OCI-LY3 (cell line): Measurements from ENCODE around the gene PACSIN2.

Source experiments
- EZH2phosphoT487 ChIP-seq: fragments of 200-600 bp; shearing (Covaris generic); IDR thresholded peaks from 2 replicates; pipeline ENCODE4 v1.6.1; 2018; ENCODE audit warnings: antibody characterized with exemption, mixed run types, low read depth
- TF ChIP-seq, protein P1 (sequence below): fragments of 200-600, 300-600 bp; sonication (generic); IDR thresholded peaks from 2 replicates; pipeline ENCODE4 v1.5.1; 2014; ENCODE audit warnings: antibody characterized with exemption, low read length, low read depth

DNA sequence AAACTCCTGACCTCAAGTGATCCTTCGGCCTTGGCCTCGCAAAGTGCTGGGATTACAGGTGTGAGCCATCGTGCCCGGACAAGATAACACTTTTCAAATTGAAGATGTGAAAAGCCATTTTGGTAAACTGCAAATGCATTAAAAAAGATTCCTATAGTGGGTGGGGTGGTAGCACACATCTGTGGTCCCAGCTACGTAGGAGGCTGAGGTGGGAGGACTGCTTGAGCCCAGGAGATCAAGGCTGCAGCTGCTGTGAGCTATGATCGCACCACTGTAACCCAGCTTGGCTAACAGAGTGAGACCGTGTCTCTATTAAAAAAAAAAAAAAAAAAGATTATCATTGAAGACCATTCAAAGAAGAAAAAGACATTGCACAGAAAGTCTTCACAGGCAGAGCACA lies 140.9 kb downstream of the PACSIN2 start:
- TF ChIP-seq EZH2phosphoT487 = no peak
- TF ChIP-seq, protein P1, sequence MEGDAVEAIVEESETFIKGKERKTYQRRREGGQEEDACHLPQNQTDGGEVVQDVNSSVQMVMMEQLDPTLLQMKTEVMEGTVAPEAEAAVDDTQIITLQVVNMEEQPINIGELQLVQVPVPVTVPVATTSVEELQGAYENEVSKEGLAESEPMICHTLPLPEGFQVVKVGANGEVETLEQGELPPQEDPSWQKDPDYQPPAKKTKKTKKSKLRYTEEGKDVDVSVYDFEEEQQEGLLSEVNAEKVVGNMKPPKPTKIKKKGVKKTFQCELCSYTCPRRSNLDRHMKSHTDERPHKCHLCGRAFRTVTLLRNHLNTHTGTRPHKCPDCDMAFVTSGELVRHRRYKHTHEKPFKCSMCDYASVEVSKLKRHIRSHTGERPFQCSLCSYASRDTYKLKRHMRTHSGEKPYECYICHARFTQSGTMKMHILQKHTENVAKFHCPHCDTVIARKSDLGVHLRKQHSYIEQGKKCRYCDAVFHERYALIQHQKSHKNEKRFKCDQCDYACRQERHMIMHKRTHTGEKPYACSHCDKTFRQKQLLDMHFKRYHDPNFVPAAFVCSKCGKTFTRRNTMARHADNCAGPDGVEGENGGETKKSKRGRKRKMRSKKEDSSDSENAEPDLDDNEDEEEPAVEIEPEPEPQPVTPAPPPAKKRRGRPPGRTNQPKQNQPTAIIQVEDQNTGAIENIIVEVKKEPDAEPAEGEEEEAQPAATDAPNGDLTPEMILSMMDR = no peak
